HepG2 (cell line): Measurements from ENCODE around the gene NCKIPSD. TPM values are rescaled to one million over a fixed set of nuclear protein-coding genes. Genes with fewer than 3 reads are reported as not detected.

ENCODE experiments used
- ATAC-seq: fragments of 200-7000 bp; cut with Tn5 transposase; 3 replicates; pipeline ENCODE4 v1.9.1; 2020; ENCODE audit warnings: mild to moderate bottlenecking, moderate library complexity
- BruUV-seq: library from RNA; stranded (reverse); fragments of 400-500 nt; replicated peaks from 2 replicates; lab custom pipeline; 2021; lab: Mats Ljungman, UMichigan
- CTCF ChIA-PET: fragments of 300-600 bp; formaldehyde crosslinking; extraction: SDS; loops from one replicate; lab custom pipeline; 2021; ENCODE audit warnings: low total read pairs, inconsistent platforms, low intra/inter-chr PET ratio; lab: Yijun Ruan, JAX
- POLR2A ChIA-PET: fragments of 350-600 bp; sonication (Branson Sonifier 250); formaldehyde crosslinking; loops from one replicate; lab custom pipeline; 2020; ENCODE audit warnings: antibody characterized with exemption, inconsistent platforms; lab: Yijun Ruan, JAX
- DNase-seq: peaks from one replicate; pipeline ENCODE4 v3.0.0-alpha.2; 2015; ENCODE audit warnings: low spot score
- FAIRE-seq: peaks from 3 replicates; lab custom pipeline; 2011; peaks lifted over from hg19 to GRCh38; lab: Jason Lieb, UNC
- H2AFZ ChIP-seq: one replicate; pipeline ENCODE4 v1.6.1; 2011; ENCODE audit warnings: low read length, inconsistent platforms
- H3K27ac ChIP-seq: fragments of 300-600 bp; 3 replicates; pipeline ENCODE4 v1.8.0; 2011; ENCODE audit warnings: mixed run types, mild to moderate bottlenecking, mixed read lengths, low read length, inconsistent platforms; ENCODE audit not compliant: insufficient read depth; ENCODE audit errors: extremely low read length
- H3K27me3 ChIP-seq, 2 experiments: fragments of 200-600 bp in 1 of 2; 2 replicates in 1 of 2; 3 replicates in 1 of 2; pipeline versions ENCODE4 v1.6.0 to v1.8.0; 2011; ENCODE audit warnings: low read length in 2 of 2, mild to moderate bottlenecking in 2 of 2, moderate library complexity in 2 of 2, inconsistent platforms in 1 of 2; ENCODE audit not compliant: insufficient read depth in 2 of 2, control insufficient read depth in 1 of 2
- H3K36me3 ChIP-seq, 2 experiments: fragments of 200-600 bp in 1 of 2; replicated peaks in 1 of 2; 2 replicates in 1 of 2; 3 replicates in 1 of 2; pipeline versions ENCODE4 v1.5.1 to v1.8.0; 2011; ENCODE audit warnings: low read length in 2 of 2, inconsistent platforms in 1 of 2; ENCODE audit not compliant: insufficient read depth in 2 of 2, control insufficient read depth in 1 of 2
- H3K4me1 ChIP-seq: 2 replicates; pipeline ENCODE4 v1.5.1; 2012; ENCODE audit warnings: low read length, inconsistent platforms; ENCODE audit not compliant: insufficient read depth
- H3K4me2 ChIP-seq: 2 replicates; pipeline ENCODE4 v1.6.0; 2011; ENCODE audit warnings: low read depth, low read length, inconsistent platforms
- H3K4me3 ChIP-seq, 3 experiments: fragments of 200-600 bp in 1 of 3; sonication (generic), shearing (Covaris generic) in 1 of 3; replicated peaks in 1 of 3; 2 replicates each; pipeline ENCODE4 v1.5.1; 2011 to 2016; ENCODE audit warnings: low read length in 3 of 3, inconsistent platforms in 2 of 3, low read depth in 2 of 3, mild to moderate bottlenecking in 2 of 3, control low read depth in 1 of 3, mixed read lengths in 1 of 3; ENCODE audit not compliant: insufficient read depth in 1 of 3
- H3K79me2 ChIP-seq: one replicate; pipeline ENCODE4 v1.6.1; 2011; ENCODE audit warnings: low read length, inconsistent platforms; ENCODE audit not compliant: insufficient read depth
- H3K9ac ChIP-seq: 2 replicates; pipeline ENCODE4 v1.6.0; 2011; ENCODE audit warnings: mild to moderate bottlenecking, low read depth, low read length, inconsistent platforms; ENCODE audit not compliant: insufficient read depth
- H3K9me3 ChIP-seq: 2 replicates; pipeline ENCODE4 v1.5.1; 2012; ENCODE audit warnings: mild to moderate bottlenecking, low read length
- H4K20me1 ChIP-seq: 2 replicates; pipeline ENCODE4 v1.6.0; 2011; ENCODE audit warnings: inconsistent platforms, mild to moderate bottlenecking, low read length, moderate library complexity; ENCODE audit not compliant: insufficient read depth
- ATRX ChIP-seq: sonication (generic); formaldehyde crosslinking; IDR thresholded peaks from 2 replicates; pipeline ENCODE4 v1.4.0; 2020; ENCODE audit warnings: missing genetic modification reagents, borderline replicate concordance
- FOSL2 ChIP-seq: sonication (generic); formaldehyde crosslinking; IDR thresholded peaks from 2 replicates; pipeline ENCODE4 v1.4.0; 2020; ENCODE audit warnings: missing genetic modification reagents
- TSC22D2 ChIP-seq: sonication (generic); formaldehyde crosslinking; IDR thresholded peaks from 2 replicates; pipeline ENCODE4 v1.5.1; 2020; ENCODE audit warnings: missing genetic modification reagents, mild to moderate bottlenecking, borderline replicate concordance
- ZNF510 ChIP-seq: sonication (generic); formaldehyde crosslinking; IDR thresholded peaks from 2 replicates; pipeline ENCODE4 v1.4.0; 2020; ENCODE audit warnings: low read depth, mild to moderate bottlenecking, missing genetic modification reagents
- ZNF790 ChIP-seq: sonication (generic); formaldehyde crosslinking; IDR thresholded peaks from 2 replicates; pipeline ENCODE4 v1.8.0; 2022; ENCODE audit warnings: missing genetic modification reagents, mild to moderate bottlenecking, borderline replicate concordance
- WGBS: methylation state at CpG from one replicate; pipeline ENCODE4 v1.1.6; 2017; ENCODE audit warnings: low lambda C conversion rate; 5-methylcytosine and 5-hydroxymethylcytosine counted together
- in situ Hi-C: cut with HindIII; loops from 2 replicates; pipeline ENCODE4 v1.10.0; 2017; ENCODE audit warnings: low pct_unique_long_range_greater_than_20kb; ENCODE audit not compliant: extremely low pct_ligation_motif_present
- intact Hi-C: fragments of 100-400 bp; cut with micrococcal nuclease; formaldehyde crosslinking; loops from one replicate; pipeline ENCODE4 v1.10.0; 2022; ENCODE audit not compliant: unreplicated experiment
- polyA plus RNA-seq, 8 experiments: library from polyadenylated mRNA; depleted of rRNA in 3 of 8; stranded (reverse) in 7 of 8; unstranded in 1 of 8; fragments of >200 nt; fragmentation: Illumina TruSeq in 4 of 8; extraction: Trizol in 4 of 8; gene quantifications; 2 replicates each; pipeline versions ENCODE4 v1.2.1 to v1.2.3, GENCODE V29; 2011 to 2016; ENCODE audit warnings: low read depth in 4 of 8, missing spikeins in 1 of 8, mixed read lengths in 1 of 8; ENCODE audit not compliant: insufficient read depth in 1 of 8
- total RNA-seq, 5 experiments: library from RNA; depleted of rRNA; stranded (reverse); fragments of >200 nt; fragmentation: Illumina TruSeq; extraction: Trizol; gene quantifications; 2 replicates each; pipeline ENCODE4 v1.2.3, GENCODE V29; 2016; ENCODE audit warnings: low read depth in 1 of 5
- TF ChIP-seq, protein P1 (sequence below): IDR thresholded peaks from 2 replicates; pipeline ENCODE4 v1.6.1; 2012; ENCODE audit warnings: low read length, improper control_type of control experiment
- TF ChIP-seq, protein P2 (sequence below): fragments of 450-650 bp; IDR thresholded peaks from 2 replicates; pipeline ENCODE4 v1.6.1; 2017
- TF ChIP-seq, protein P3 (sequence below), 2 experiments: sonication (generic) in 1 of 2; formaldehyde crosslinking in 1 of 2; IDR thresholded peaks; 2 replicates each; pipeline versions ENCODE4 v1.4.0 to v1.6.1; 2018 to 2020; ENCODE audit warnings: missing genetic modification reagents in 2 of 2, borderline replicate concordance in 1 of 2, low read depth in 1 of 2, mild to moderate bottlenecking in 1 of 2, missing biosample characterization in 1 of 2

NCKIPSD gene
- total and polyA plus RNA-seq, 2 of the 13 experiments (the other 11 are each of a cell fraction or from before 2014, with no cell fraction given), result 13.5 to 35.2 TPM

GRCh38 chr3:48628277-48629017 is 57.3 kb downstream of the NCKIPSD start (continued):
- TF ChIP-seq, protein P1, sequence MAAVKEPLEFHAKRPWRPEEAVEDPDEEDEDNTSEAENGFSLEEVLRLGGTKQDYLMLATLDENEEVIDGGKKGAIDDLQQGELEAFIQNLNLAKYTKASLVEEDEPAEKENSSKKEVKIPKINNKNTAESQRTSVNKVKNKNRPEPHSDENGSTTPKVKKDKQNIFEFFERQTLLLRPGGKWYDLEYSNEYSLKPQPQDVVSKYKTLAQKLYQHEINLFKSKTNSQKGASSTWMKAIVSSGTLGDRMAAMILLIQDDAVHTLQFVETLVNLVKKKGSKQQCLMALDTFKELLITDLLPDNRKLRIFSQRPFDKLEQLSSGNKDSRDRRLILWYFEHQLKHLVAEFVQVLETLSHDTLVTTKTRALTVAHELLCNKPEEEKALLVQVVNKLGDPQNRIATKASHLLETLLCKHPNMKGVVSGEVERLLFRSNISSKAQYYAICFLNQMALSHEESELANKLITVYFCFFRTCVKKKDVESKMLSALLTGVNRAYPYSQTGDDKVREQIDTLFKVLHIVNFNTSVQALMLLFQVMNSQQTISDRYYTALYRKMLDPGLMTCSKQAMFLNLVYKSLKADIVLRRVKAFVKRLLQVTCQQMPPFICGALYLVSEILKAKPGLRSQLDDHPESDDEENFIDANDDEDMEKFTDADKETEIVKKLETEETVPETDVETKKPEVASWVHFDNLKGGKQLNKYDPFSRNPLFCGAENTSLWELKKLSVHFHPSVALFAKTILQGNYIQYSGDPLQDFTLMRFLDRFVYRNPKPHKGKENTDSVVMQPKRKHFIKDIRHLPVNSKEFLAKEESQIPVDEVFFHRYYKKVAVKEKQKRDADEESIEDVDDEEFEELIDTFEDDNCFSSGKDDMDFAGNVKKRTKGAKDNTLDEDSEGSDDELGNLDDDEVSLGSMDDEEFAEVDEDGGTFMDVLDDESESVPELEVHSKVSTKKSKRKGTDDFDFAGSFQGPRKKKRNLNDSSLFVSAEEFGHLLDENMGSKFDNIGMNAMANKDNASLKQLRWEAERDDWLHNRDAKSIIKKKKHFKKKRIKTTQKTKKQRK, result no peak
- TF ChIP-seq, all 625 proteins: peak for 0

DNA sequence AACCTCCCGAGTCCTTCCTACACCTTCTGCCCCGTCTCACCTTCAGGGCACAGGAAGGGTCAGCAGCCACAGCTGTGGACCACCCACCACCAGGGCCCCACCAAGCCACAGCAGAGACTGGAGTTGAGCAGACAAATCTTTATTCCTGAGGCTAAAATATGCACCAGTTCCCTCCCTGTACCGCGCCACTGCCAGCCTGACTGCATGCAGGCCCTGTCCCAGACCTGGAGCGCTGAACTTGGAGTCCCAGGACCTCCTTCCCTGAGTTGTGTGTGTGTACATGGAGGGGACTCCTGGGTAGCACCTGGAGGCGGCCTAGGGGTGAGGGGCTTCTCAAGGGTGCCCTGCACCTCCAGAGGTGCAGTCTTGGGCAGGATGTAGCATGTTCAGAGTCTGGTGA is 60.1 kb downstream of the NCKIPSD start:
- ATAC-seq (no peak), DNase-seq (no peak), FAIRE-seq (no peak)
- Histone ChIP-seq H3K9me3 (no peaks in the 10 kb centered on the region), H3K9ac (no peak overlapping the region), H3K4me3 (no peak overlapping the region), H3K27ac (peak overlapping the region; percentile 93), H2AFZ (no peak overlapping the region), H3K27me3 (no peaks in the 10 kb centered on the region), H3K79me2 (no peaks in the 10 kb centered on the region), H3K4me1 (peaks cover 61% of the 10 kb centered on the region), H3K36me3 (peaks cover 18 to 56% of the 10 kb centered on the region in 2 experiments), H4K20me1 (no peaks in the 10 kb centered on the region), H3K4me2 (no peak overlapping the region)
- ChIA-PET CTCF (no interaction called here), POLR2A (interaction anchor here (1.6 to 7.5 kb wide), 3 partner anchors 9 to 37 kb away, joined by 3 to 140 read pairs (median 33); partner anchors contain the start of genes CELSR3, SLC26A6 and UQCRC1)
- BruUV-seq, result no TSS peak
- intact Hi-C loops, result no loop called here
- 98% methylated on average over 6 of the region's 6 CpGs for WGBS
- in situ Hi-C loops, result no loop called here
- TF ChIP-seq ZNF510 (no peak), ZNF790 (CRISPR knock-in tag) (no peak), TSC22D2 (CRISPR knock-in tag) (no peak), FOSL2 (CRISPR knock-in tag) (no peak), ATRX (CRISPR knock-in tag) (no peak)
- TF ChIP-seq, protein P2, sequence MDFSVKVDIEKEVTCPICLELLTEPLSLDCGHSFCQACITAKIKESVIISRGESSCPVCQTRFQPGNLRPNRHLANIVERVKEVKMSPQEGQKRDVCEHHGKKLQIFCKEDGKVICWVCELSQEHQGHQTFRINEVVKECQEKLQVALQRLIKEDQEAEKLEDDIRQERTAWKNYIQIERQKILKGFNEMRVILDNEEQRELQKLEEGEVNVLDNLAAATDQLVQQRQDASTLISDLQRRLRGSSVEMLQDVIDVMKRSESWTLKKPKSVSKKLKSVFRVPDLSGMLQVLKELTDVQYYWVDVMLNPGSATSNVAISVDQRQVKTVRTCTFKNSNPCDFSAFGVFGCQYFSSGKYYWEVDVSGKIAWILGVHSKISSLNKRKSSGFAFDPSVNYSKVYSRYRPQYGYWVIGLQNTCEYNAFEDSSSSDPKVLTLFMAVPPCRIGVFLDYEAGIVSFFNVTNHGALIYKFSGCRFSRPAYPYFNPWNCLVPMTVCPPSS, result no peak
- TF ChIP-seq, protein P3, sequence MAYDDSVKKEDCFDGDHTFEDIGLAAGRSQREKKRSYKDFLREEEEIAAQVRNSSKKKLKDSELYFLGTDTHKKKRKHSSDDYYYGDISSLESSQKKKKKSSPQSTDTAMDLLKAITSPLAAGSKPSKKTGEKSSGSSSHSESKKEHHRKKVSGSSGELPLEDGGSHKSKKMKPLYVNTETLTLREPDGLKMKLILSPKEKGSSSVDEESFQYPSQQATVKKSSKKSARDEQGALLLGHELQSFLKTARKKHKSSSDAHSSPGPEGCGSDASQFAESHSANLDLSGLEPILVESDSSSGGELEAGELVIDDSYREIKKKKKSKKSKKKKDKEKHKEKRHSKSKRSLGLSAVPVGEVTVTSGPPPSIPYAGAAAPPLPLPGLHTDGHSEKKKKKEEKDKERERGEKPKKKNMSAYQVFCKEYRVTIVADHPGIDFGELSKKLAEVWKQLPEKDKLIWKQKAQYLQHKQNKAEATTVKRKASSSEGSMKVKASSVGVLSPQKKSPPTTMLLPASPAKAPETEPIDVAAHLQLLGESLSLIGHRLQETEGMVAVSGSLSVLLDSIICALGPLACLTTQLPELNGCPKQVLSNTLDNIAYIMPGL (CRISPR knock-in tag; IDR thresholded peaks at IDR 0.05; ENCODE audit: borderline replicate concordance in 1 of 2, low read depth in 1 of 2), result no peak
